Endodermal cell (in vitro differentiated cells): ENCODE results near the gene OBSCN. TPM values are rescaled to one million over a fixed set of nuclear protein-coding genes. Genes with fewer than 3 reads are reported as not detected.

Experiments used
- DNase-seq: peaks from one replicate; pipeline ENCODE4 v3.0.0-alpha.2; 2017
- H3K27ac ChIP-seq: 2 replicates; pipeline ENCODE4 v1.5.1; 2013; ENCODE audit warnings: mild to moderate bottlenecking, low read depth, low read length, moderate library complexity
- H3K27me3 ChIP-seq: 2 replicates; pipeline ENCODE4 v1.6.1; 2013; ENCODE audit warnings: mild to moderate bottlenecking, low read length, moderate library complexity; ENCODE audit not compliant: insufficient read depth, control insufficient read depth, poor library complexity, severe bottlenecking
- H3K36me3 ChIP-seq: 2 replicates; pipeline ENCODE4 v1.7.0; 2013; ENCODE audit warnings: mild to moderate bottlenecking, low read length, moderate library complexity; ENCODE audit not compliant: control insufficient read depth, insufficient read depth
- H3K4me1 ChIP-seq: one replicate; pipeline ENCODE4 v1.7.0; 2013; ENCODE audit warnings: low read length; ENCODE audit not compliant: control insufficient read depth, insufficient read depth
- H3K4me3 ChIP-seq: 2 replicates; pipeline ENCODE4 v1.5.1; 2013; ENCODE audit warnings: mild to moderate bottlenecking, low read length, moderate library complexity
- H3K9ac ChIP-seq: 2 replicates; pipeline ENCODE4 v1.6.1; 2013; ENCODE audit warnings: mild to moderate bottlenecking, low read length, moderate library complexity; ENCODE audit not compliant: poor library complexity, severe bottlenecking; ENCODE audit errors: extremely low read depth
- H3K9me3 ChIP-seq: 2 replicates; pipeline ENCODE4 v1.6.1; 2013; ENCODE audit warnings: mild to moderate bottlenecking, low read length, moderate library complexity; ENCODE audit not compliant: control insufficient read depth
- H3K27ac Mint-ChIP-seq: 2 replicates; pipeline ENCODE4 v1.8.0; 2020; ENCODE audit warnings: mixed read lengths
- H3K27me3 Mint-ChIP-seq: 2 replicates; pipeline ENCODE4 v1.8.0; 2021; ENCODE audit warnings: mild to moderate bottlenecking, mixed read lengths; ENCODE audit not compliant: insufficient read depth
- H3K36me3 Mint-ChIP-seq: 2 replicates; pipeline ENCODE4 v1.8.0; 2020; ENCODE audit warnings: low read depth, mixed read lengths
- H3K4me1 Mint-ChIP-seq: 2 replicates; pipeline ENCODE4 v1.8.0; 2020; ENCODE audit warnings: mixed read lengths
- H3K4me3 Mint-ChIP-seq: 2 replicates; pipeline ENCODE4 v1.8.0; 2020; ENCODE audit warnings: mild to moderate bottlenecking, moderate library complexity, mixed read lengths
- H3K9me3 Mint-ChIP-seq: 2 replicates; pipeline ENCODE4 v1.8.0; 2020; ENCODE audit warnings: mild to moderate bottlenecking, mixed read lengths
- WGBS, 2 experiments: methylation state at CpG; one replicate each; pipeline versions ENCODE4 v1.1.5 to v1.1.7; 2013; ENCODE audit warnings: missing lambda C conversion rate in 2 of 2, mixed read lengths in 1 of 2; ENCODE audit not compliant: insufficient coverage in 1 of 2, insufficient read length in 1 of 2; 5-methylcytosine and 5-hydroxymethylcytosine counted together
- total RNA-seq, 2 donors: library from RNA; stranded (reverse); fragmentation: NEBNext Ultra II Directional in 1 of 2; extraction: Animal tissue kit (Norgen Biotek cat#: 25700) in 1 of 2; gene quantifications; 2 replicates in 1 of 2; 3 replicates in 1 of 2; pipeline ENCODE4 v1.2.1, GENCODE V29; 2021
- TF ChIP-seq, protein P1 (sequence below): fragments of 200-600 bp; sonication (generic); conservative IDR thresholded peaks from 2 replicates; pipeline ENCODE4 v1.5.0; 2021; ENCODE audit warnings: antibody characterized with exemption, mild to moderate bottlenecking

The OBSCN gene
- total RNA-seq, 2 donors from 2014 or later, result 53.7 to 68.9 TPM

DNA sequence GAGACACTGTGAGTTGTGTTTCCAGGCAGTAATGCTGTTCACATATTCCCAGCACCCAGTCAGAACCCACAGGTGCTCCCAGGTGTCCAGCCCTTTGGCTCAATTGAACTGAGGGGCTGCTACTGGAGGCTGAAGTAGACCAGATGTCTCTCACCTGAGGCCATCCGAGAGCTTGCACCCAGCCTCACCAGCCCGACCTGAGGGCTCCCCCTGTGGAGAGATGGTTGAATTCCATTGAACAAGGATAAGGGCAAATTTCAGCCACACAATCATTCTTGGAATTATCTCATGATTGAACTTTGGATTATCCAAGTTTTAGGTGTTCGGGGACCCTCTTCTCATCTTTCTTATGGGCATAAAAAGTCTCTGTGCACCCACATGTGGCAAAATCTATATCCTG, 52.1 kb downstream of the OBSCN start:
- TF ChIP-seq, protein P1, sequence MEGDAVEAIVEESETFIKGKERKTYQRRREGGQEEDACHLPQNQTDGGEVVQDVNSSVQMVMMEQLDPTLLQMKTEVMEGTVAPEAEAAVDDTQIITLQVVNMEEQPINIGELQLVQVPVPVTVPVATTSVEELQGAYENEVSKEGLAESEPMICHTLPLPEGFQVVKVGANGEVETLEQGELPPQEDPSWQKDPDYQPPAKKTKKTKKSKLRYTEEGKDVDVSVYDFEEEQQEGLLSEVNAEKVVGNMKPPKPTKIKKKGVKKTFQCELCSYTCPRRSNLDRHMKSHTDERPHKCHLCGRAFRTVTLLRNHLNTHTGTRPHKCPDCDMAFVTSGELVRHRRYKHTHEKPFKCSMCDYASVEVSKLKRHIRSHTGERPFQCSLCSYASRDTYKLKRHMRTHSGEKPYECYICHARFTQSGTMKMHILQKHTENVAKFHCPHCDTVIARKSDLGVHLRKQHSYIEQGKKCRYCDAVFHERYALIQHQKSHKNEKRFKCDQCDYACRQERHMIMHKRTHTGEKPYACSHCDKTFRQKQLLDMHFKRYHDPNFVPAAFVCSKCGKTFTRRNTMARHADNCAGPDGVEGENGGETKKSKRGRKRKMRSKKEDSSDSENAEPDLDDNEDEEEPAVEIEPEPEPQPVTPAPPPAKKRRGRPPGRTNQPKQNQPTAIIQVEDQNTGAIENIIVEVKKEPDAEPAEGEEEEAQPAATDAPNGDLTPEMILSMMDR, result peak; percentile 69
- Histone ChIP-seq H3K36me3 (peaks cover 62% of the 10 kb centered on the region), H3K4me3 (no peak overlapping the region), H3K9ac (no peak overlapping the region), H3K27me3 (no peaks in the 10 kb centered on the region), H3K27ac (no peak overlapping the region), H3K9me3 (peaks cover 41% of the 10 kb centered on the region), H3K4me1 (no peaks in the 10 kb centered on the region)
- Mint-ChIP-seq H3K4me3 (no peak overlapping the region), H3K4me1 (no peaks in the 10 kb centered on the region), H3K36me3 (peaks cover 63% of the 10 kb centered on the region), H3K9me3 (peaks cover 34% of the 10 kb centered on the region), H3K27me3 (no peaks in the 10 kb centered on the region), H3K27ac (no peak overlapping the region)
- DNase-seq, result peak; percentile 72
- WGBS, 2 experiments, result 86 to 100% methylated on average over 1 to 3 of the region's 3 CpGs

DNA sequence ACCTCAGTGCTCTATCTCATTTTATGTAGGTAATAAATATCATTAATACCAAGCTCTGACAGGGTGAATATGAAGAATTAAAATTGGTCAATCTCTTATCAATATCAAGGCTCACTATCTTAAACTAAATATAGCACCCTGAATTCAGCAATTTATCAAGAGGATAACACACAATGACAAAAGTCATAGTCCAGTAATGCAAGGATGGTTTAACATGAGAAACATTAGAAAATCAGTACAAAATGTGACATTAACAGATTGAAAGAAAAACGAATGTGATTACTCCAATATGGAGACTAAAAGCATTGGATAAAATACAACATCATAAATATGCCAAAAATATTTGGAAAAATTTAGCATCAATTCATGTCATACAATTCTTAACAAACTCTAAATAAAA, 53.9 kb downstream of the OBSCN start:
- H3K9me3 Mint-ChIP-seq, result peaks cover 19% of the 10 kb centered on the region
- H3K27ac ChIP-seq, result no peak overlapping the region
- H3K9me3 ChIP-seq, result peaks cover 27% of the 10 kb centered on the region
- no peaks in the 10 kb centered on the region for H3K27me3 ChIP-seq
- TF ChIP-seq, protein P1, result no peak
- 90% methylated on average over 1 of the region's 1 CpG; no CpG with 5 or more reads in 1 of the 2 experiments for WGBS, 2 experiments
- H3K4me3 Mint-ChIP-seq, result no peak overlapping the region
- H3K9ac ChIP-seq, result no peak overlapping the region
- no peaks in the 10 kb centered on the region for H3K27me3 Mint-ChIP-seq
- no peak overlapping the region for H3K4me3 ChIP-seq
- H3K36me3 ChIP-seq, result peaks cover 47% of the 10 kb centered on the region
- H3K27ac Mint-ChIP-seq, result no peak overlapping the region
- H3K36me3 Mint-ChIP-seq, result peaks cover 49% of the 10 kb centered on the region
- no peaks in the 10 kb centered on the region for H3K4me1 Mint-ChIP-seq
- no peak for DNase-seq
- no peaks in the 10 kb centered on the region for H3K4me1 ChIP-seq

GRCh38 chr1:228262475-228262874, 54.6 kb downstream of the OBSCN start:
- WGBS, 2 experiments, result 93 to 100% methylated on average over 1 of the region's 1 CpG
- no peak overlapping the region for H3K4me3 Mint-ChIP-seq
- DNase-seq, result peak; percentile 17
- H3K36me3 Mint-ChIP-seq, result peaks cover 46% of the 10 kb centered on the region
- Histone ChIP-seq H3K36me3 (peaks cover 47% of the 10 kb centered on the region), H3K27me3 (no peaks in the 10 kb centered on the region), H3K9ac (no peak overlapping the region), H3K27ac (no peak overlapping the region), H3K4me1 (no peaks in the 10 kb centered on the region), H3K9me3 (peaks cover 27% of the 10 kb centered on the region), H3K4me3 (no peak overlapping the region)
- no peaks in the 10 kb centered on the region for H3K27me3 Mint-ChIP-seq
- TF ChIP-seq, protein P1, result no peak
- peaks cover 15% of the 10 kb centered on the region for H3K9me3 Mint-ChIP-seq
- H3K27ac Mint-ChIP-seq, result no peak overlapping the region
- H3K4me1 Mint-ChIP-seq, result no peaks in the 10 kb centered on the region
